GM19395 (cell line): Measurements from ENCODE around the gene TGFB2.

Source experiments
- ATAC-seq: cut with Tn5 transposase; IDR thresholded peaks from one replicate; pipeline ENCODE4 v1.9.1; 2021; ENCODE audit warnings: mild to moderate bottlenecking, moderate library complexity; ENCODE audit not compliant: unreplicated experiment

The TGFB2 gene

GRCh38 chr1:218480588-218481099, 135.5 kb downstream of the TGFB2 start:
- ATAC-seq: no peak

- ATAC-seq: no peak
These were observed 136.1 kb downstream of the TGFB2 start for GRCh38 chr1:218481116-218481775.

- ATAC-seq: no peak
These were observed 137.5 kb downstream of the TGFB2 start for GRCh38 chr1:218482683-218483082.

GRCh38 chr1:218485241-218485928, 140.2 kb downstream of the TGFB2 start:
- ATAC-seq: no peak

- ATAC-seq: no peak
These were observed 143.4 kb downstream of the TGFB2 start for GRCh38 chr1:218488531-218488930.

- no peak for ATAC-seq
These were observed 143.8 kb downstream of the TGFB2 start for GRCh38 chr1:218488986-218489385.

- ATAC-seq: no peak
These were observed 145.3 kb downstream of the TGFB2 start for GRCh38 chr1:218490406-218490922.

- no peak for ATAC-seq
These were observed 147.7 kb downstream of the TGFB2 start for GRCh38 chr1:218492874-218493273.

- ATAC-seq: no peak
These were observed 148.8 kb downstream of the TGFB2 start for GRCh38 chr1:218493986-218494385.
